ENCODE results near the gene DOCK7. TPM values are rescaled to one million over a fixed set of nuclear protein-coding genes. Genes with fewer than 3 reads are reported as not detected.

DOCK7 gene
- total and polyA plus RNA-seq, 2 of the 13 experiments (the other 11 are each of a cell fraction or from before 2014, with no cell fraction given), result 45.7 to 67.2 TPM

DNA sequence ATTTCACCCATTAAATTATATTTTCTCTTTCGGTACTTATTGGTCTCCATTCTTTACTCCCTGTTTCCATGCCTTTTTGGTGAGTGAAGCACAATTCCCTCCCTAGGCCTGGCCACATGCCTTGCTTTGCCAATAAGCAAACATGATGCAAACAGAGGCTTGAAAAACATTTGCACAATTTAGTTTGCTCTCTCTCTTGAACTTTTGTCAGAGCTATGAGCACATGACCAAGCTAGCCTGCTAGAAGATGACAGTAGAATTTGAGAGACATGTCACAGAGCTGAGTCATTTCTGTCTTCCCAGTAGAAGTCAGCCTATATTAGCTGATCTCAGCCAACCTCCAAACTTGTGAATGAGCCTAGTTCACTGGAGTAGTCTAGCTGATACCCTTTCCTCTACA, 66.3 kb downstream of the DOCK7 start (continued):
- TF ChIP-seq CENPT (CRISPR knock-in tag; IDR thresholded peaks at IDR 0.05; ENCODE audit: low read depth) (no peak), ETV5 (CRISPR knock-in tag; IDR thresholded peaks at IDR 0.05; ENCODE audit: borderline replicate concordance) (no peak; the same call in 1 of the 2 replicates), ZNF703 (CRISPR knock-in tag; IDR thresholded peaks at IDR 0.05; ENCODE audit: borderline replicate concordance) (no peak), ZNF850 (CRISPR knock-in tag; conservative IDR thresholded peaks at IDR 0.05) (no peak), ADNP (CRISPR knock-in tag; IDR thresholded peaks at IDR 0.05) (no peak), ZNF878 (CRISPR knock-in tag; IDR thresholded peaks at IDR 0.05) (peak; percentile 86; the same call in 1 of the 2 replicates), ATF1 (CRISPR knock-in tag; IDR thresholded peaks at IDR 0.05) (peak; percentile 43; the same call in 1 of the 2 replicates), ZNF720 (CRISPR knock-in tag; IDR thresholded peaks at IDR 0.05) (no peak), SP5 (CRISPR knock-in tag; IDR thresholded peaks at IDR 0.05; ENCODE audit: borderline replicate concordance, low read depth) (peak; percentile 57; the same call in 1 of the 2 replicates), ZNF530 (CRISPR knock-in tag; IDR thresholded peaks at IDR 0.05; ENCODE audit: low read depth) (no peak), SMAD3 (CRISPR knock-in tag; IDR thresholded peaks at IDR 0.05) (peak; percentile 97; the same call in 1 of the 2 replicates), EEA1 (CRISPR knock-in tag; IDR thresholded peaks at IDR 0.05; ENCODE audit: borderline replicate concordance) (no peak), ZNF263 (CRISPR knock-in tag; IDR thresholded peaks at IDR 0.05) (no peak), ZNF558 (CRISPR knock-in tag; IDR thresholded peaks at IDR 0.05; ENCODE audit: borderline replicate concordance) (no peak), ZNF761 (CRISPR knock-in tag; conservative IDR thresholded peaks at IDR 0.05) (no peak), ZNF431 (CRISPR knock-in tag; IDR thresholded peaks at IDR 0.05; ENCODE audit: borderline replicate concordance, low read depth) (peak; percentile 86; the same call in 1 of the 2 replicates), SIN3A (IDR thresholded peaks at IDR 0.05; ENCODE audit: borderline replicate concordance, low read depth, low read length) (0 out of 2 replicates have a peak, but pooled peaks have one; percentile 59), ZNF468 (CRISPR knock-in tag; IDR thresholded peaks at IDR 0.05) (no peak), NONO (IDR thresholded peaks at IDR 0.05) (no peak), NONO (CRISPR knock-in tag; conservative IDR thresholded peaks at IDR 0.05) (peak; percentile 79), ZNF672 (CRISPR knock-in tag; IDR thresholded peaks at IDR 0.05) (0 out of 2 replicates have a peak, but pooled peaks have one; percentile 41)
- TF ChIP-seq, protein P1, sequence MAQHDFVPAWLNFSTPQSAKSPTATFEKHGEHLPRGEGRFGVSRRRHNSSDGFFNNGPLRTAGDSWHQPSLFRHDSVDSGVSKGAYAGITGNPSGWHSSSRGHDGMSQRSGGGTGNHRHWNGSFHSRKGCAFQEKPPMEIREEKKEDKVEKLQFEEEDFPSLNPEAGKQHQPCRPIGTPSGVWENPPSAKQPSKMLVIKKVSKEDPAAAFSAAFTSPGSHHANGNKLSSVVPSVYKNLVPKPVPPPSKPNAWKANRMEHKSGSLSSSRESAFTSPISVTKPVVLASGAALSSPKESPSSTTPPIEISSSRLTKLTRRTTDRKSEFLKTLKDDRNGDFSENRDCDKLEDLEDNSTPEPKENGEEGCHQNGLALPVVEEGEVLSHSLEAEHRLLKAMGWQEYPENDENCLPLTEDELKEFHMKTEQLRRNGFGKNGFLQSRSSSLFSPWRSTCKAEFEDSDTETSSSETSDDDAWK (CRISPR knock-in tag; IDR thresholded peaks at IDR 0.05), result no peak
- TF ChIP-seq, protein P2, sequence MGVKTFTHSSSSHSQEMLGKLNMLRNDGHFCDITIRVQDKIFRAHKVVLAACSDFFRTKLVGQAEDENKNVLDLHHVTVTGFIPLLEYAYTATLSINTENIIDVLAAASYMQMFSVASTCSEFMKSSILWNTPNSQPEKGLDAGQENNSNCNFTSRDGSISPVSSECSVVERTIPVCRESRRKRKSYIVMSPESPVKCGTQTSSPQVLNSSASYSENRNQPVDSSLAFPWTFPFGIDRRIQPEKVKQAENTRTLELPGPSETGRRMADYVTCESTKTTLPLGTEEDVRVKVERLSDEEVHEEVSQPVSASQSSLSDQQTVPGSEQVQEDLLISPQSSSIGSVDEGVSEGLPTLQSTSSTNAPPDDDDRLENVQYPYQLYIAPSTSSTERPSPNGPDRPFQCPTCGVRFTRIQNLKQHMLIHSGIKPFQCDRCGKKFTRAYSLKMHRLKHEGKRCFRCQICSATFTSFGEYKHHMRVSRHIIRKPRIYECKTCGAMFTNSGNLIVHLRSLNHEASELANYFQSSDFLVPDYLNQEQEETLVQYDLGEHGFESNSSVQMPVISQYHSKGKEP (CRISPR knock-in tag; IDR thresholded peaks at IDR 0.05), result 0 out of 2 replicates have a peak, but pooled peaks have one; percentile 72
- TF ChIP-seq, protein P3, sequence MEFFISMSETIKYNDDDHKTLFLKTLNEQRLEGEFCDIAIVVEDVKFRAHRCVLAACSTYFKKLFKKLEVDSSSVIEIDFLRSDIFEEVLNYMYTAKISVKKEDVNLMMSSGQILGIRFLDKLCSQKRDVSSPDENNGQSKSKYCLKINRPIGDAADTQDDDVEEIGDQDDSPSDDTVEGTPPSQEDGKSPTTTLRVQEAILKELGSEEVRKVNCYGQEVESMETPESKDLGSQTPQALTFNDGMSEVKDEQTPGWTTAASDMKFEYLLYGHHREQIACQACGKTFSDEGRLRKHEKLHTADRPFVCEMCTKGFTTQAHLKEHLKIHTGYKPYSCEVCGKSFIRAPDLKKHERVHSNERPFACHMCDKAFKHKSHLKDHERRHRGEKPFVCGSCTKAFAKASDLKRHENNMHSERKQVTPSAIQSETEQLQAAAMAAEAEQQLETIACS (CRISPR knock-in tag; IDR thresholded peaks at IDR 0.05), result no peak
- TF ChIP-seq, protein P4, sequence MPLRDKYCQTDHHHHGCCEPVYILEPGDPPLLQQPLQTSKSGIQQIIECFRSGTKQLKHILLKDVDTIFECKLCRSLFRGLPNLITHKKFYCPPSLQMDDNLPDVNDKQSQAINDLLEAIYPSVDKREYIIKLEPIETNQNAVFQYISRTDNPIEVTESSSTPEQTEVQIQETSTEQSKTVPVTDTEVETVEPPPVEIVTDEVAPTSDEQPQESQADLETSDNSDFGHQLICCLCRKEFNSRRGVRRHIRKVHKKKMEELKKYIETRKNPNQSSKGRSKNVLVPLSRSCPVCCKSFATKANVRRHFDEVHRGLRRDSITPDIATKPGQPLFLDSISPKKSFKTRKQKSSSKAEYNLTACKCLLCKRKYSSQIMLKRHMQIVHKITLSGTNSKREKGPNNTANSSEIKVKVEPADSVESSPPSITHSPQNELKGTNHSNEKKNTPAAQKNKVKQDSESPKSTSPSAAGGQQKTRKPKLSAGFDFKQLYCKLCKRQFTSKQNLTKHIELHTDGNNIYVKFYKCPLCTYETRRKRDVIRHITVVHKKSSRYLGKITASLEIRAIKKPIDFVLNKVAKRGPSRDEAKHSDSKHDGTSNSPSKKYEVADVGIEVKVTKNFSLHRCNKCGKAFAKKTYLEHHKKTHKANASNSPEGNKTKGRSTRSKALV (CRISPR knock-in tag; IDR thresholded peaks at IDR 0.05), result no peak

All from HepG2 (cell line).